Natural killer cell (primary cell): ENCODE data around the gene ABHD6. TPM values are rescaled to one million over a fixed set of nuclear protein-coding genes. Genes with fewer than 3 reads are reported as not detected.

ENCODE experiments used
- ATAC-seq, 3 donors: fragments of 150-1000 bp in 2 of 3; fragments of 200-7000 bp in 1 of 3; cut with Tn5 transposase; 1 replicate in 1 of 3; 2 replicates in 2 of 3; pipeline ENCODE4 v1.10.0; 2021; ENCODE audit warnings: mild to moderate bottlenecking in 2 of 3, moderate library complexity in 2 of 3
- DNase-seq, 2 donors: peaks; one replicate each; pipeline versions ENCODE4 v3.0.0 to v3.0.0-alpha.2; 2013 to 2021; ENCODE audit warnings: mixed read lengths in 1 of 2
- H3K27ac ChIP-seq: one replicate; pipeline ENCODE4 v1.5.1; 2013; ENCODE audit warnings: mild to moderate bottlenecking, low read length
- H3K27me3 ChIP-seq: one replicate; pipeline ENCODE4 v1.6.1; 2013; ENCODE audit warnings: low read length; ENCODE audit not compliant: control insufficient read depth, insufficient read depth
- H3K36me3 ChIP-seq: one replicate; pipeline ENCODE4 v1.6.1; 2013; ENCODE audit warnings: low read length; ENCODE audit not compliant: control insufficient read depth, insufficient read depth
- H3K4me1 ChIP-seq: one replicate; pipeline ENCODE4 v1.6.1; 2013; ENCODE audit warnings: low read length; ENCODE audit not compliant: control insufficient read depth, insufficient read depth
- H3K4me3 ChIP-seq: one replicate; pipeline ENCODE4 v1.5.1; 2013; ENCODE audit warnings: low read length
- H3K9me3 ChIP-seq: one replicate; pipeline ENCODE4 v1.6.1; 2013; ENCODE audit warnings: low read length; ENCODE audit not compliant: control insufficient read depth, insufficient read depth
- H3K27ac Mint-ChIP-seq, 2 donors: one replicate each; pipeline ENCODE4 v1.8.0; 2022; ENCODE audit warnings: mild to moderate bottlenecking in 2 of 2, mixed read lengths in 2 of 2, moderate library complexity in 1 of 2
- H3K27me3 Mint-ChIP-seq, 2 donors: one replicate each; pipeline ENCODE4 v1.8.0; 2022; ENCODE audit warnings: low read depth in 2 of 2, mixed read lengths in 2 of 2
- H3K36me3 Mint-ChIP-seq: one replicate; pipeline ENCODE4 v1.8.0; 2022; ENCODE audit warnings: mixed read lengths
- H3K4me1 Mint-ChIP-seq, 2 donors: one replicate each; pipeline ENCODE4 v1.8.0; 2022; ENCODE audit warnings: mixed read lengths in 2 of 2
- H3K4me3 Mint-ChIP-seq: one replicate; pipeline ENCODE4 v1.8.0; 2022; ENCODE audit warnings: mild to moderate bottlenecking, moderate library complexity, mixed read lengths
- H3K9me3 Mint-ChIP-seq, 2 donors: one replicate each; pipeline ENCODE4 v1.8.0; 2022; ENCODE audit warnings: mixed read lengths in 2 of 2
- CTCF ChIP-seq: fragments of 200-600 bp; IDR thresholded peaks from one replicate; pipeline ENCODE4 v1.8.0; 2022; ENCODE audit warnings: antibody characterized with exemption
- WGBS: methylation state at CpG from one replicate; pipeline ENCODE4 v1.1.7; 2013; ENCODE audit warnings: missing lambda C conversion rate; ENCODE audit not compliant: insufficient coverage; 5-methylcytosine and 5-hydroxymethylcytosine counted together
- intact Hi-C: fragments of 100-400 bp; cut with micrococcal nuclease; formaldehyde crosslinking; loops from one replicate; pipeline ENCODE4 v1.14.2; 2022
- total RNA-seq, 4 donors: library from RNA; stranded (reverse); fragments of 120-200 nt in 1 of 4; gene quantifications; one replicate each; pipeline versions ENCODE4 v1.2.3 to v1.2.4, GENCODE V29; 2013 to 2022

The ABHD6 gene
- total RNA-seq, 3 donors from 2014 or later (not counting 1 experiment from before 2014, with no cell fraction given), result 5.0 to 10.6 (median 9.3) TPM

DNA sequence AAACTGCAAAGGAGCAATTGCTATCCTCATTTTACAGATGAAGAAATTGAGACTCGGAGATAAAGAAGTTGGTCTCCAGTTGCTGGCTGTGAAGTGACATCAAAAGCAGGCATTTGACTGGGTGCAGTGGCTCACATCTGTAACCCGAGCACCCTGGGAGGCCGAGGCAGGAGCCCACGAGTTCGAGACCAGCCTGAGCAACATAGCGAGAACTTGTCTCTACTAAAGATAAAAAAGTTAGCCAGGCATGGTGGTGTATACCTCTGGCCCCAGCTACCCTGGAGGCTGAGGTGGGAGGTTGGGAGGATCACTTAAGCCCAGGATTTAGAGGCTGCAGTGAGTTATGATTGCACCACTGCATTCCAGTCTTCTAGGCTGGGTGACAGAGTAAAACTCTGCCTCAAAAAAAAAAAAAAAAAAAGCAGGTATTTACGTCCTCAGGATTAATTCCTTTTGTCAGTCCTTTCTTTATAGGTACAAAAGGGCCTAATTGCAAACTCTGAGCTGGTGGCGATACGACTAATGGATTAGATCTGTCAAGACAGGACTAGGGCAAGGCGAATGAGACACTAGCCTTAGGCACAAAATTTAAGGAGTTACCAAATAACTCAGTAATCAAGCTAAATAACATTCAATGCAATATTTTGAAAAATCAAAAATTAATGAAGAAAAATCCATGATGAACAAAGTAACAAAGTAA lies 20.9 kb upstream of the ABHD6 start:
- Histone ChIP-seq H3K9me3 (no peaks in the 10 kb centered on the region), H3K27me3 (no peaks in the 10 kb centered on the region), H3K4me3 (no peak overlapping the region), H3K36me3 (no peaks in the 10 kb centered on the region), H3K27ac (no peak overlapping the region), H3K4me1 (peaks cover 23% of the 10 kb centered on the region)
- H3K4me3 Mint-ChIP-seq, result no peak overlapping the region
- H3K9me3 Mint-ChIP-seq, result no peaks in the 10 kb centered on the region
- no peak for DNase-seq
- no peak overlapping the region for H3K27ac Mint-ChIP-seq
- whole genome bisulfite sequencing, result 88% methylated on average over 10 of the region's 10 CpGs
- no peak for TF ChIP-seq CTCF
- peaks cover 0 to 2% of the 10 kb centered on the region in 2 donors for H3K27me3 Mint-ChIP-seq
- intact Hi-C loops, result loop anchor here (2.0 to 5.0 kb wide), 3 partner anchors 40 to 819 kb away; partner anchors contain the start of gene FLNB
- ATAC-seq, result no peak
- H3K36me3 Mint-ChIP-seq, result no peaks in the 10 kb centered on the region
- H3K4me1 Mint-ChIP-seq, result peaks cover 8 to 14% of the 10 kb centered on the region in 2 donors

- H3K27me3 Mint-ChIP-seq, result peaks cover 0 to 2% of the 10 kb centered on the region in 2 donors
- peak overlapping the region in 1 of 2 donors; percentile 71 for H3K27ac Mint-ChIP-seq
- peaks cover 23% of the 10 kb centered on the region for H3K4me1 ChIP-seq
- ATAC-seq (peak; percentile 81 to 90 (median 83)), DNase-seq (peak; percentile 33 to 81)
- no peaks in the 10 kb centered on the region for H3K27me3 ChIP-seq
- H3K4me3 Mint-ChIP-seq, result peak overlapping the region; percentile 60
- H3K4me1 Mint-ChIP-seq, result peaks cover 8 to 14% of the 10 kb centered on the region in 2 donors
- H3K9me3 ChIP-seq, result no peaks in the 10 kb centered on the region
- intact Hi-C loops, result loop anchor here (2.0 to 5.0 kb wide), 3 partner anchors 41 to 820 kb away; partner anchors contain the start of gene FLNB
- peak; percentile 81 for TF ChIP-seq CTCF
- WGBS, result 12% methylated on average over 14 of the region's 15 CpGs
- H3K36me3 ChIP-seq, result no peaks in the 10 kb centered on the region
- H3K27ac ChIP-seq, result no peak overlapping the region
- no peaks in the 10 kb centered on the region for H3K36me3 Mint-ChIP-seq
- no peak overlapping the region for H3K4me3 ChIP-seq
- no peaks in the 10 kb centered on the region for H3K9me3 Mint-ChIP-seq
Observed at GRCh38 chr3:58217209-58217811, 20.3 kb upstream of the ABHD6 start.

DNA sequence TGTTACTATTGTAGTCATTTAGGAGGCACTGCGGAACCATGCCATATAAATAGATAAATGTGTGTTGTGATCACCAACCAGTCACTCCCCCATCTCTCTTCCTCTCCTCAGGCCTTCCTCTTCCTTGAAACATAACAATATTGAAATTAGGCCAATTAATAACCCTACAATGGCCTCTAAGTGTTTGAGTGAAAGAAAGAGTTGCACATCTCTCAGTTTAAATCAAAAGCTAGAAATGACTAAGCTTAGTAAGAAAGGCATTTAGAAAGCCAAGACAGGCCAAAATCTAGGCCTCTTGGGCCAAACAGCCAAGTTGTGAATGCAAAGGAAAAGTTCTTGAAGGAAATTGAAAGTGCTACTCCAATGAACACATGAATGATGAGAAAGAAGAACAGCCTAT lies 18.7 kb upstream of the ABHD6 start:
- Histone ChIP-seq H3K9me3 (no peaks in the 10 kb centered on the region), H3K4me1 (peaks cover 23% of the 10 kb centered on the region), H3K4me3 (no peak overlapping the region), H3K27ac (no peak overlapping the region), H3K27me3 (no peaks in the 10 kb centered on the region), H3K36me3 (no peaks in the 10 kb centered on the region)
- DNase-seq, result no peak
- H3K36me3 Mint-ChIP-seq, result no peaks in the 10 kb centered on the region
- intact Hi-C loops, result loop anchor here (5.0 kb wide), 2 partner anchors 212 to 822 kb away; partner anchors contain the start of gene FLNB
- TF ChIP-seq CTCF, result no peak
- peaks cover 0 to 2% of the 10 kb centered on the region in 2 donors for H3K27me3 Mint-ChIP-seq
- H3K4me3 Mint-ChIP-seq, result no peak overlapping the region
- no peak overlapping the region for H3K27ac Mint-ChIP-seq
- no peaks in the 10 kb centered on the region for H3K9me3 Mint-ChIP-seq
- WGBS, result no CpG with 5 or more reads among the region's 1 CpG
- H3K4me1 Mint-ChIP-seq, result peaks cover 8 to 14% of the 10 kb centered on the region in 2 donors
- ATAC-seq, result no peak
